ENCODE measurements around the gene BRINP1.

DNA sequence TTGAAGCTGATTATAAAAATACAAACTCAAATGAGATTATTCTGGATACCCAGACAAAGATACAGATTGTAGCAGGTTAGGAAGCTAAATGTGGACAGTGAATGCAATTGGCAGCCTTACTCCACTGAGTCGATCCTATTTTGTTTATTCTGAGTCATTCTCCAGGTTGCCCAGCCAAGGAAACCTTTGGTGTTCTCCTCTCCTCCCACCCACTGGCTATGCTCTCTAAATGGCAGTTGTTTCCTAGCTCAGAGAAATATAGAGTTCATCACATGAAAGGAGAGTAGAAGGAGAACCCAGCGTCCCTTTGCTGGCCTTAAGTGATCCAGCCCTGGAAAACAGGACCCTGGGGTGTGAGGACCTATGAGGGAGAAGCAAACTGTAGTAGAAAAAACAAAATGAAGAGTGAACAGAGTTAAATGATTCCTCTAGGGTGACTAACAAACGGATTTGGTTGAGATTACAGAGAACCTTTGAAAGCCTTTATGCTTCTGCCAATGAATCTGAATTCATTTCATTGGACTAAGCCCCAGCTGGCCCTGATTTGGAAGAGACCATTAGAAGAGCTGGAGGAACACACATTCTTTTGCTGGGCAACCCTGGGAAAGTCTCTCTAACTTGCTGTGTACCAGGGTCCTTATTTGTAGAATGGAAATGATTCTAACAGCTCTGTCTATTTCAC, 95.1 kb downstream of the BRINP1 start:
- TF ChIP-seq, protein P1, sequence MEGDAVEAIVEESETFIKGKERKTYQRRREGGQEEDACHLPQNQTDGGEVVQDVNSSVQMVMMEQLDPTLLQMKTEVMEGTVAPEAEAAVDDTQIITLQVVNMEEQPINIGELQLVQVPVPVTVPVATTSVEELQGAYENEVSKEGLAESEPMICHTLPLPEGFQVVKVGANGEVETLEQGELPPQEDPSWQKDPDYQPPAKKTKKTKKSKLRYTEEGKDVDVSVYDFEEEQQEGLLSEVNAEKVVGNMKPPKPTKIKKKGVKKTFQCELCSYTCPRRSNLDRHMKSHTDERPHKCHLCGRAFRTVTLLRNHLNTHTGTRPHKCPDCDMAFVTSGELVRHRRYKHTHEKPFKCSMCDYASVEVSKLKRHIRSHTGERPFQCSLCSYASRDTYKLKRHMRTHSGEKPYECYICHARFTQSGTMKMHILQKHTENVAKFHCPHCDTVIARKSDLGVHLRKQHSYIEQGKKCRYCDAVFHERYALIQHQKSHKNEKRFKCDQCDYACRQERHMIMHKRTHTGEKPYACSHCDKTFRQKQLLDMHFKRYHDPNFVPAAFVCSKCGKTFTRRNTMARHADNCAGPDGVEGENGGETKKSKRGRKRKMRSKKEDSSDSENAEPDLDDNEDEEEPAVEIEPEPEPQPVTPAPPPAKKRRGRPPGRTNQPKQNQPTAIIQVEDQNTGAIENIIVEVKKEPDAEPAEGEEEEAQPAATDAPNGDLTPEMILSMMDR (IDR thresholded peaks at IDR 0.05): no peak
- TF ChIP-seq POLR2A (IDR thresholded peaks at IDR 0.05): no peak

Data from right lobe of liver (tissue), 4 donors.